ENCODE measurements around the gene JMJD7. TPM values are rescaled to one million over a fixed set of nuclear protein-coding genes. Genes with fewer than 3 reads are reported as not detected.

The JMJD7 gene
- total RNA-seq, 1 experiment from 2014 or later, result 11.7 TPM

DNA sequence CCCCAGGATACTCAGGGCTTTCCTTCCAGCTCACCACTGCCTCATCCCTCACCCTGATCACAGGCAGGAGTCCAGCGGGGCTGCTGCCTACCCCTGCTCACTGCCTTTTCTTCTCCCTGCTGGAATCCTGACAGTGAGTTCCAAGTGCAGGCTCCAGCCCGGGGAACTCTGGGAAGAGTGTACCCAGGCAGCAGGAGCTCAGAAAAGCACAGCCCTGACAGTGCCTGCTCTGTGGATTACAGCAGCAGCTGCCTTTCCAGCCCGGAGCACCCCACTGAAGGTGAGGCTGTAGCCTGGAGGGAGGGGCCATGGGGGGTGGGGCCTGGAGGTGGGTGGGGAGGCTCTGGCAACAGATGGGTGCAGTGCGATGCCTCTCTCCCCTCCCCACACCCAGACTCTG is 6.1 kb upstream of the JMJD7 start:
- H3K9me3 ChIP-seq (ENCODE audit: insufficient read depth, low read depth), result no peaks in the 10 kb centered on the region
- CTCF ChIA-PET, result interaction anchor here (0.7 kb wide), 1 partner anchor 83 kb away, joined by 4 read pairs; no protein-coding TSS in a partner anchor
- no peaks in the 10 kb centered on the region for H3K27me3 ChIP-seq (ENCODE audit: insufficient read depth, low read depth)
- no peaks in the 10 kb centered on the region for H3K79me2 ChIP-seq (ENCODE audit: low read depth)
- intact Hi-C loops (cut with micrococcal nuclease; ENCODE audit: unreplicated experiment), result no loop called here
- no peaks in the 10 kb centered on the region for H3F3A ChIP-seq (ENCODE audit: insufficient read depth, low read depth)
- no peak overlapping the region for H2AFZ ChIP-seq
- H3K4me2 ChIP-seq, result no peak overlapping the region
- BruUV-seq (replicated peaks), result no TSS peak
- DNase-seq, result no peak
- H3K27ac ChIP-seq, result no peak overlapping the region
- no peaks in the 10 kb centered on the region for H4K20me1 ChIP-seq (ENCODE audit: insufficient read depth)
- H3K4me3 ChIP-seq, result no peak overlapping the region
- no peaks in the 10 kb centered on the region for H3K9me2 ChIP-seq (ENCODE audit: insufficient read depth)
- POLR2A ChIA-PET (ENCODE audit: unreplicated experiment), result no interaction called here
- H3K36me3 ChIP-seq (ENCODE audit: low read depth), result no peaks in the 10 kb centered on the region
- TF ChIP-seq, protein P1, sequence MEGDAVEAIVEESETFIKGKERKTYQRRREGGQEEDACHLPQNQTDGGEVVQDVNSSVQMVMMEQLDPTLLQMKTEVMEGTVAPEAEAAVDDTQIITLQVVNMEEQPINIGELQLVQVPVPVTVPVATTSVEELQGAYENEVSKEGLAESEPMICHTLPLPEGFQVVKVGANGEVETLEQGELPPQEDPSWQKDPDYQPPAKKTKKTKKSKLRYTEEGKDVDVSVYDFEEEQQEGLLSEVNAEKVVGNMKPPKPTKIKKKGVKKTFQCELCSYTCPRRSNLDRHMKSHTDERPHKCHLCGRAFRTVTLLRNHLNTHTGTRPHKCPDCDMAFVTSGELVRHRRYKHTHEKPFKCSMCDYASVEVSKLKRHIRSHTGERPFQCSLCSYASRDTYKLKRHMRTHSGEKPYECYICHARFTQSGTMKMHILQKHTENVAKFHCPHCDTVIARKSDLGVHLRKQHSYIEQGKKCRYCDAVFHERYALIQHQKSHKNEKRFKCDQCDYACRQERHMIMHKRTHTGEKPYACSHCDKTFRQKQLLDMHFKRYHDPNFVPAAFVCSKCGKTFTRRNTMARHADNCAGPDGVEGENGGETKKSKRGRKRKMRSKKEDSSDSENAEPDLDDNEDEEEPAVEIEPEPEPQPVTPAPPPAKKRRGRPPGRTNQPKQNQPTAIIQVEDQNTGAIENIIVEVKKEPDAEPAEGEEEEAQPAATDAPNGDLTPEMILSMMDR (conservative IDR thresholded peaks at IDR 0.05), result no peak
- no peak for TF ChIP-seq EZH2 (IDR thresholded peaks at IDR 0.05; ENCODE audit: low read depth)
- no peaks in the 10 kb centered on the region for H3K4me1 ChIP-seq (replicated peaks; ENCODE audit: insufficient read depth)

DNA sequence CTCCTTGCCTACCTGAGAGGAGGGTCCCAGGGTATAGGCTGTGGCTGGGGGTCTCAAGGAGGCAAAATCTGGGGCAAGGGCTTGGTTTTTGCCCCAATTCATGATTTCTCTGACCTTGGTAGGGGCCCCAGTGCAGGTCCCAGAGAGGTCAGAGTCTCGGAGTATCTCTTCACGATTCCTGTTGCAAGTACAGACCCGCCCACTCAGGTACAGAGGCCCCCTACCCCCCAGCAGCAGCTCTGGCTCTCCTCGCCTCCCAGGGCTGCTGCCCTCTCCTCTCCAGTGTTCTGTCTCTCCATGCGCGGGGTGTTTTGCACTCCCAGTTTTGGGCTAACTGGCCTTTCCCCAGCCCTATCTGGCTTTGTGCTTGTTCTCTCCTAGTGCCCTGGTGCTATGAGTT is 5.4 kb upstream of the JMJD7 start:
- no peak for DNase-seq
- Histone ChIP-seq H3K27ac (no peak overlapping the region), H4K20me1 (ENCODE audit: insufficient read depth) (no peaks in the 10 kb centered on the region), H3K27me3 (ENCODE audit: insufficient read depth, low read depth) (no peaks in the 10 kb centered on the region), H3F3A (ENCODE audit: insufficient read depth, low read depth) (no peaks in the 10 kb centered on the region), H3K4me1 (replicated peaks; ENCODE audit: insufficient read depth) (no peaks in the 10 kb centered on the region), H3K9me3 (ENCODE audit: insufficient read depth, low read depth) (no peaks in the 10 kb centered on the region), H3K36me3 (ENCODE audit: low read depth) (no peaks in the 10 kb centered on the region), H3K79me2 (ENCODE audit: low read depth) (no peaks in the 10 kb centered on the region), H3K9me2 (ENCODE audit: insufficient read depth) (no peaks in the 10 kb centered on the region), H2AFZ (no peak overlapping the region), H3K4me2 (no peak overlapping the region), H3K4me3 (no peak overlapping the region)
- POLR2A ChIA-PET (ENCODE audit: unreplicated experiment), result no interaction called here
- BruUV-seq (replicated peaks), result no TSS peak
- TF ChIP-seq, protein P1 (conservative IDR thresholded peaks at IDR 0.05), result no peak
- no peak for TF ChIP-seq EZH2 (IDR thresholded peaks at IDR 0.05; ENCODE audit: low read depth)
- intact Hi-C loops (cut with micrococcal nuclease; ENCODE audit: unreplicated experiment), result no loop called here
- CTCF ChIA-PET, result interaction anchor here (1.1 kb wide), 1 partner anchor 82 kb away, joined by 4 read pairs; no protein-coding TSS in a partner anchor

DNA sequence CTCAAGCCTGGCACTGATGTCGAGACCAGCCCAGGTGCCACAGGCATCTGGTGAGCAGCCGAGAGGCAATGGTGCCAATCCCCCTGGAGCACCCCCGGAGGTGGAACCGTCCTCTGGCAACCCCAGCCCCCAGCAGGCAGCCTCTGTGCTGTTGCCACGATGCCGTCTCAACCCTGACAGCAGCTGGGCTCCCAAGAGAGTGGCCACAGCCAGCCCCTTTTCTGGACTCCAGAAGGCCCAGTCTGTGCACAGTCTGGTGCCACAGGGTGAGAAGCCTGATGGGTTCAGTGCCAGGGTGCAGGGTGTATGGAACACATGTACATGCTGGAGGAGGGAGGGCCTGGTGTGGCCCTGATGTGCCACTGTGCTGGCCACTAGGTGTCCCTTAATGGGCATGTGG is 4.9 kb upstream of the JMJD7 start:
- H3K27me3 ChIP-seq (ENCODE audit: insufficient read depth, low read depth), result no peaks in the 10 kb centered on the region
- no peaks in the 10 kb centered on the region for H3F3A ChIP-seq (ENCODE audit: insufficient read depth, low read depth)
- H3K79me2 ChIP-seq (ENCODE audit: low read depth), result no peaks in the 10 kb centered on the region
- no peak overlapping the region for H3K27ac ChIP-seq
- TF ChIP-seq, protein P1 (conservative IDR thresholded peaks at IDR 0.05), result no peak
- no peak for TF ChIP-seq EZH2 (IDR thresholded peaks at IDR 0.05; ENCODE audit: low read depth)
- H3K4me1 ChIP-seq (replicated peaks; ENCODE audit: insufficient read depth), result no peaks in the 10 kb centered on the region
- intact Hi-C loops (cut with micrococcal nuclease; ENCODE audit: unreplicated experiment), result no loop called here
- ChIA-PET POLR2A (ENCODE audit: unreplicated experiment) (no interaction called here), CTCF (interaction anchor here (1.1 kb wide), 1 partner anchor 81 kb away, joined by 4 read pairs; no protein-coding TSS in a partner anchor)
- no peaks in the 10 kb centered on the region for H3K9me3 ChIP-seq (ENCODE audit: insufficient read depth, low read depth)
- no peak overlapping the region for H3K4me2 ChIP-seq
- no peaks in the 10 kb centered on the region for H3K36me3 ChIP-seq (ENCODE audit: low read depth)
- no peak for DNase-seq
- no peaks in the 10 kb centered on the region for H4K20me1 ChIP-seq (ENCODE audit: insufficient read depth)
- BruUV-seq (replicated peaks), result no TSS peak
- H3K4me3 ChIP-seq, result no peak overlapping the region
- no peak overlapping the region for H2AFZ ChIP-seq
- no peaks in the 10 kb centered on the region for H3K9me2 ChIP-seq (ENCODE audit: insufficient read depth)
